Measurements from ENCODE around the gene DNAJA3. TPM values are rescaled to one million over a fixed set of nuclear protein-coding genes. Genes with fewer than 3 reads are reported as not detected.

Gene DNAJA3
- total RNA-seq, 4 donors from 2014 or later, result 40.6 to 51.2 (median 45.9) TPM

GRCh38 chr16:4467916-4468315, 42.2 kb downstream of the DNAJA3 start:
- H3K9me3 ChIP-seq, result no peaks in the 10 kb centered on the region
- H3K36me3 ChIP-seq, result peaks cover 18 to 73% (median 52%) of the 10 kb centered on the region in 4 donors
- WGBS, result 92% methylated on average over 16 of the region's 16 CpGs
- intact Hi-C loops (cut with DNase I), result no loop called here
- peaks cover 0 to 4% (median 0%) of the 10 kb centered on the region in 4 donors for H3K4me1 ChIP-seq
- DNase-seq (ENCODE audit: extremely low spot score), result no peak
- no peak overlapping the region for H3K4me3 ChIP-seq
- TF ChIP-seq POLR2A (IDR thresholded peaks at IDR 0.05; ENCODE audit: low read depth) (no peak), CTCF (IDR thresholded peaks at IDR 0.05) (no peak)
- H3K27ac ChIP-seq (replicated peaks in 1 of 4), result no peak overlapping the region
- no peaks in the 10 kb centered on the region for H3K27me3 ChIP-seq

DNA sequence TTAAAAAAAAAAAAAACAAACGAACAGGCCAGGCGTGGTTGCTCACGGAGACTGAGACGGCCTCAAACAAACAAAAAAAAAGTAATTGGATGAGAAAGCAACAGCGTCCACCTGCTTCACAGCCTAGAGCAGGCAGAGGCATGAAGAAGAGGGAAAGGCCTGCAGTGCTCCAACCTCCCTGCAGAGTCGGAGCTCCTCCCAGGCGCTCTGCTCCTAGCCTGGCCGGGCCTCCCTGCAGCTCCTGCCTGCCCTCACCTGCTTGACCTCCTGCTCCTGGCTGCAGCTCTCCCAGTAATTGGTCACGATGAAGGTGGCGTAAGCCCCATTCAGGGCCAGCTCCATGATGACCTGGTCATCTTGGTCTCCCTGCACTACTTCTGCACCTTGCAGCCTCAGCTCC, 43.3 kb downstream of the DNAJA3 start:
- intact Hi-C loops (cut with DNase I), result no loop called here
- Histone ChIP-seq H3K36me3 (peaks cover 18 to 62% (median 42%) of the 10 kb centered on the region in 4 donors), H3K4me3 (no peak overlapping the region), H3K9me3 (no peaks in the 10 kb centered on the region), H3K4me1 (peaks cover 5 to 8% (median 6%) of the 10 kb centered on the region in 4 donors), H3K27me3 (no peaks in the 10 kb centered on the region), H3K27ac (replicated peaks in 1 of 4) (no peak overlapping the region)
- DNase-seq (ENCODE audit: extremely low spot score), result no peak
- 83% methylated on average over 10 of the region's 10 CpGs for WGBS
- TF ChIP-seq POLR2A (IDR thresholded peaks at IDR 0.05; ENCODE audit: low read depth), result no peak
- no peak for TF ChIP-seq EP300 (IDR thresholded peaks at IDR 0.05)
- TF ChIP-seq CTCF (IDR thresholded peaks at IDR 0.05), result no peak
- no peak for TF ChIP-seq POLR2AphosphoS5 (IDR thresholded peaks at IDR 0.05)

GRCh38 chr16:4471869-4472268, 46.2 kb downstream of the DNAJA3 start:
- Histone ChIP-seq H3K27me3 (no peaks in the 10 kb centered on the region), H3K4me1 (peaks cover 20 to 32% (median 29%) of the 10 kb centered on the region in 4 donors), H3K9me3 (no peaks in the 10 kb centered on the region), H3K27ac (replicated peaks in 1 of 4) (no peak overlapping the region), H3K36me3 (peaks cover 10 to 33% (median 21%) of the 10 kb centered on the region in 4 donors), H3K4me3 (no peak overlapping the region)
- no peak for TF ChIP-seq EP300 (IDR thresholded peaks at IDR 0.05)
- no peak for TF ChIP-seq CTCF (IDR thresholded peaks at IDR 0.05)
- no peak for TF ChIP-seq POLR2AphosphoS5 (IDR thresholded peaks at IDR 0.05)
- no peak for TF ChIP-seq POLR2A (IDR thresholded peaks at IDR 0.05; ENCODE audit: low read depth)
- intact Hi-C loops (cut with DNase I), result no loop called here
- no peak for DNase-seq (ENCODE audit: extremely low spot score)
- 92% methylated on average over 5 of the region's 5 CpGs for WGBS

GRCh38 chr16:4472880-4473279, 47.2 kb downstream of the DNAJA3 start:
- peaks cover 6 to 23% (median 16%) of the 10 kb centered on the region in 4 donors for H3K36me3 ChIP-seq
- peaks cover 28 to 43% (median 39%) of the 10 kb centered on the region in 4 donors for H3K4me1 ChIP-seq
- no peak overlapping the region for H3K27ac ChIP-seq (replicated peaks in 1 of 4)
- WGBS, result 83% methylated on average over 4 of the region's 4 CpGs
- DNase-seq (ENCODE audit: extremely low spot score), result no peak
- intact Hi-C loops (cut with DNase I), result no loop called here
- no peak overlapping the region for H3K4me3 ChIP-seq
- H3K9me3 ChIP-seq, result no peaks in the 10 kb centered on the region
- TF ChIP-seq POLR2AphosphoS5 (IDR thresholded peaks at IDR 0.05), result no peak
- no peak for TF ChIP-seq EP300 (IDR thresholded peaks at IDR 0.05)
- no peak for TF ChIP-seq POLR2A (IDR thresholded peaks at IDR 0.05; ENCODE audit: low read depth)
- no peak for TF ChIP-seq CTCF (IDR thresholded peaks at IDR 0.05)
- H3K27me3 ChIP-seq, result no peaks in the 10 kb centered on the region
